ENCODE measurements around the gene PRDM10.

PRDM10 gene

GRCh38 chr11:129950101-129951091 lies 52.2 kb downstream of the PRDM10 start:
- FAIRE-seq: no peak
- DNase-seq (ENCODE audit: insufficient read length, low spot score): no peak

GRCh38 chr11:129948926-129949466 lies 53.6 kb downstream of the PRDM10 start:
- no peak for FAIRE-seq
- no peak for DNase-seq (ENCODE audit: insufficient read length, low spot score)

- FAIRE-seq (no peak), DNase-seq (ENCODE audit: insufficient read length, low spot score) (no peak)
Measured at GRCh38 chr11:129947474-129947873, 55.2 kb downstream of the PRDM10 start.

DNA sequence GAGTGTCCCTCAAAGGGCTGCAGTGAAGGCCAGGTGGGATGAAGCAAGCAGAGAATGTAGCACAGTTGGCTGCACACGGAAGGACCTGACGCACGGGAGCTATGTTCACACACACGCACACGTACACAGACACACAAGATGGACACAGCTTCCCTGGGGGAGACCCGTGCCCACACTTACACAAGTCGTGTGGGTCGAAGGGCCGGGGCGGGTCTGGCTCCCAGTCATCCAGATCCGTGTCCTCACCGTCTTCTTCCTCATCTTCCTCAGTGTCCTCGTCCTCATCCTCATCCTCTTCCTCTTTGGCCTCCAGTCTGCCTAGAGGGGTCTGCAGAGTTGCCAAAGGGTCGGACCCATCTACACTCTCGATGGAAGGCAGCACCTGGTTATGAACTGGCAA lies 55.7 kb downstream of the PRDM10 start:
- no peak for DNase-seq (ENCODE audit: insufficient read length, low spot score)
- FAIRE-seq: no peak

DNA sequence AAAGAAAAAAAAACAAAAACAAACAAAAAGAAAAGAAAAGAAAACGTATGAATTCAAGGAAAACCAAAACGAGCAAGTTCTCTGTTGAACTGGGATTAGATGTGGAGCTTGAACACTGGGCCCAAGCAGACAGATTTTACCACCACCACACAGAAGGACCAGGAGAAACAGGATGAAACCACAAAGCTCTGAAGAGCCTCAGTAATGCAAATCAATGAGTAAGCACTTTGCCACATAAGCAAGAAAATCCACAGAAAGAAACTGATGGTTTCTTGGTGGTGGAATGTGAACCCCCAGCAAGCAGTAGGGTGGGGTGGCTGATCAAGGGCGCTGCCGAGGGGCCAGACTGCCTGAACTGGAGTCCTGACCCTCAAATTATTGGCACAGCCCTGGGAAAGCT lies 56.4 kb downstream of the PRDM10 start:
- no peak for DNase-seq (ENCODE audit: insufficient read length, low spot score)
- no peak for FAIRE-seq

GRCh38 chr11:129945373-129945772 lies 57.3 kb downstream of the PRDM10 start:
- no peak for FAIRE-seq
- no peak for DNase-seq (ENCODE audit: insufficient read length, low spot score)

- FAIRE-seq: no peak
- no peak for DNase-seq (ENCODE audit: insufficient read length, low spot score)
Measured at GRCh38 chr11:129944696-129945095, 57.9 kb downstream of the PRDM10 start.

DNA sequence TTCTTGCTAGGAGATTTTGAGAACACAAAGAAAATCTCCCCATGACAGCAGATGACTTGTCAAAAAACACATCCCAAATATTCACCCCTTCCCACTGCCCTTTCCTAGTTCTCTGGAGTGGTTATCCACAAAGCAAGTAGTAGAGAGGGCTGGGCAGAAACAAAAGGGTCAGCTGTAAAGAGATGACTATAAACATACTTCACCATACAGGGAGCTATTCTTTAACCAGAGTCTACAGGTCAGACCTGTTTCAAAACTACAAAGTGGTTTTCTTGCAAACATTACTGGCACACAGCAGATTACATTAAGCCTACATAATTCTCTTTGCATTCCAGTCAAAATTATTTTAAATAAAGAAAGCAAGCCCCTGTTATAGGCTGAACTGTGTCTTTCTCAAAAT lies 59.6 kb downstream of the PRDM10 start:
- DNase-seq (ENCODE audit: insufficient read length, low spot score) (no peak), FAIRE-seq (no peak)

DNA sequence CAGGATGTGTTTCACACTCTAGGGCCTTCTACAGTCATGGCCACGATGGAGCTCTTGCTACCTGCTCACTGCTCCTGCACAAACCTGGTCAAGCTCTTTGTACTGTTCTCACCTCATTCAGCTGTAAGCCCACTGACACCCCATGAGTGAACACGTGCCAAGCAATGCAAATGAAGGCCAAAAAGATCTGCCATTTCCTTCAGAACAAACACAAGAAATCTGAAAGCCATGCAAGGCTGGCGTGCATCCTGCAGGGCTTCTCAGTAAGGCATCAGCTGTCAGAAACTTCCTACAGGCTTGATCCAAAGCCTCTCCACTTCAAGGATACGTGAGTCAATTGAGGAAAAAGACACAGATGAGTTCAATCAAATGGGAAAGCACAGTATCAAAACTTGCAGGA lies 63.1 kb downstream of the PRDM10 start:
- FAIRE-seq: no peak
- DNase-seq (ENCODE audit: insufficient read length, low spot score): no peak

DNA sequence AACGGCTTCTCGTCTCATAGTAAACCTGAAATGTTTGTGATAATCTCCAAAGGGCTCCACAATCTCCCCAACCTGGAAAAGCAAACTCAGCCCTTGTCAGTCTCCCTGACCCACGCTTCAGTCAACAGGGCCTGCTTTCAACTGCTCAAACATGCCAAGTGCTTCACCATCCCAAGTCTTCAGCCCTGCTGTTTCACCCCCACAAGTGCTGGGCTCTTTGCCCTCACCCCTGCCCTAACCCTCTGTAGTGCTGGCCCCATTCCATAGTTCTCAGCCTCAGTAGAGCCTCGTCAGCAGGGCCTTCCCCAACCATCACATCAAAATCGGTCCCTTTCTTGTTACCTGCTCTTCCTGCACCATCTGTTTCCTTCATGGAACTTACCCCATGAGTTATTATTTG lies 63.9 kb downstream of the PRDM10 start:
- DNase-seq (ENCODE audit: insufficient read length, low spot score) (no peak), FAIRE-seq (no peak)

DNA sequence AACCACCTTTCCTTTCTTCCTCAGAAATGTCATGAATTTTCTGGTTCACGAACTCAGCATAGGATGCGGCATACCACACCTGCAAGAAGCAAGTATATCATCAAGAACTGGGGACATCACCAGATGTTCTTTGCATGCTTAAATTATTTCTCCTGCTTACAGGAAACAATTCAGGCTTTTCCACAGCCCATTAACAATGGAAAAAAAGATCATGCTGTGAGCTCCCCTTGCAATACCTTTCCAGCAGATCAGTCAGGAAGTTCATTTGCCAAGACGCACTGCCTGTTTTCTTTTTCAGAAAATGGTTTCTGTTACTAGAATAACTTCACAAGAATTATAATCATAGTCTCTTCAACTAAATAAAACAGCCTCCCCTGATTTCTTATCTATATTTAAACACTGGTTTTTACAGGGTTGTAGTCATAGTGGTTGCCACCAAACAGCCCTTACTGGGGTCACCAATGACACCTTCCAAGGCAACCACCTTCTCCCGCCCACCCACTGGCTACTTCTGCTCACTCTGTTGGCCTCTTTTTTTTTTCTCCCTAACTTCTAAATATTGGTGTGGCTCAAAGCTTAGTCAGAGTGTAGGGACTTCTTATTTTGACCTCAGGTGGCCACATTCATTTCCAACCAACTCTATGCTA lies 64.9 kb downstream of the PRDM10 start:
- no peak for FAIRE-seq
- DNase-seq (ENCODE audit: insufficient read length, low spot score): no peak

- DNase-seq (ENCODE audit: insufficient read length, low spot score) (no peak), FAIRE-seq (no peak)
Measured at GRCh38 chr11:129935723-129936122, 66.9 kb downstream of the PRDM10 start.

GRCh38 chr11:129933891-129934290 lies 68.7 kb downstream of the PRDM10 start:
- no peak for FAIRE-seq
- no peak for DNase-seq (ENCODE audit: insufficient read length, low spot score)

DNA sequence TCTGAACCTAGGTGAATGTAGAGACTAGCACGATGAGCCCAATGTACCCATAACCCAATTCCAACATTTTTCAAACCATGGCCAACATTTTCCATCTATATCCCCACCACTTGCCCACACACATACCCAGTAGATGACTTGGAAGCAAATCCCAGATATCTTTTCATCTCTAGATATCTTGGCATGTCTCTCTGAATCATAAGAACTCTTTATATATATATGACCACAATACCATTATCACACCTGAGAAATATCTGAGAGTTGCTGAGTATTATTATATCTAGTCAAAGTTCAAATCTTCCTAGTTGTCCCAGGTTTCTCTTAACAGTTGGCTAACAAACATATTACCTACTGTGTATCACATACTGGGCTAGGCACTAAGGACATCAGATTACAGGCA lies 69.4 kb downstream of the PRDM10 start:
- no peak for FAIRE-seq
- DNase-seq (ENCODE audit: insufficient read length, low spot score): no peak

GRCh38 chr11:129932381-129933067 lies 70.1 kb downstream of the PRDM10 start:
- DNase-seq (ENCODE audit: insufficient read length, low spot score): no peak
- no peak for FAIRE-seq

GRCh38 chr11:129930743-129931142 lies 71.9 kb downstream of the PRDM10 start:
- FAIRE-seq (no peak), DNase-seq (ENCODE audit: insufficient read length, low spot score) (no peak)

GRCh38 chr11:129930296-129930695 lies 72.3 kb downstream of the PRDM10 start:
- FAIRE-seq: no peak
- no peak for DNase-seq (ENCODE audit: insufficient read length, low spot score)

- DNase-seq (ENCODE audit: insufficient read length, low spot score): no peak
- no peak for FAIRE-seq
Measured at GRCh38 chr11:129929721-129930120, 72.9 kb downstream of the PRDM10 start.

- no peak for FAIRE-seq
- DNase-seq (ENCODE audit: insufficient read length, low spot score): no peak
Measured at GRCh38 chr11:129928923-129929692, 73.5 kb downstream of the PRDM10 start.

GRCh38 chr11:129922674-129923073 lies 80.0 kb downstream of the PRDM10 start:
- no peak for FAIRE-seq

More at GRCh38 chr11:129922674-129923073, 80.0 kb downstream of the PRDM10 start:
- no peak for DNase-seq (ENCODE audit: insufficient read length, low spot score)

All from GM19239 (cell line).